Measurements from ENCODE around the gene RIBC2. TPM values are rescaled to one million over a fixed set of nuclear protein-coding genes. Genes with fewer than 3 reads are reported as not detected.

The RIBC2 gene
- total and polyA plus RNA-seq, 9 of the 15 experiments (the other 6 are each of a cell fraction or from before 2014, with no cell fraction given): not detected

GRCh38 chr22:45423524-45423923 lies 10.0 kb downstream of the RIBC2 start:
- intact Hi-C loops (cut with micrococcal nuclease) (no loop called here), in situ Hi-C loops (cut with MboI) (no loop called here)
- ATAC-seq (no peak), DNase-seq (ENCODE audit: extremely low read depth in 1 of 4, low spot score in 3 of 4) (no peak), FAIRE-seq (no peak)
- Histone ChIP-seq H3K4me2 (ENCODE audit: insufficient read depth, low read length) (no peak overlapping the region), H3K27ac (ENCODE audit: extremely low read depth, low read depth, low read length) (no peak overlapping the region), H3K4me1 (replicated peaks in 1 of 2; ENCODE audit: control insufficient read depth in 2 of 2, insufficient read depth in 2 of 2, low read length in 2 of 2) (no peaks in the 10 kb centered on the region), H2AFZ (ENCODE audit: low read depth, low read length) (no peak overlapping the region), H3K9me3 (replicated peaks; ENCODE audit: control insufficient read depth, insufficient read depth, low read depth, low read length) (no peaks in the 10 kb centered on the region), H3K79me2 (ENCODE audit: control insufficient read depth, insufficient read depth, low read length) (no peaks in the 10 kb centered on the region), H3K9me1 (ENCODE audit: control insufficient read depth, insufficient read depth, low read length) (no peaks in the 10 kb centered on the region), H3K27me3 (ENCODE audit: control insufficient read depth in 2 of 2, insufficient read depth in 2 of 2, low read length in 2 of 2) (peaks cover 9 to 40% of the 10 kb centered on the region in 2 experiments; a peak in 4 of 5 replicates), H3K36me3 (ENCODE audit: control insufficient read depth, insufficient read depth, low read length) (no peaks in the 10 kb centered on the region), H4K20me1 (replicated peaks; ENCODE audit: control insufficient read depth, insufficient read depth, low read length) (no peaks in the 10 kb centered on the region), H3K9ac (ENCODE audit: insufficient read depth in 1 of 2, low read depth in 2 of 2, low read length in 2 of 2) (no peak overlapping the region), H3K4me3 (no peak overlapping the region)
- POLR2A ChIA-PET: no interaction called here
- 0% methylated on average over 3 of the region's 4 CpGs for WGBS (ENCODE audit: insufficient coverage, low coverage, missing lambda C conversion rate)
- BruUV-seq (replicated peaks): no TSS peak
- CTCF ChIA-PET (ENCODE audit: low intra/inter-chr PET ratio): no interaction called here
- no peak for TF ChIP-seq PRPF4 (IDR thresholded peaks at IDR 0.05; ENCODE audit: insufficient read depth, low read depth, low read length, poor library complexity, severe bottlenecking)
- no peak for TF ChIP-seq ESRRA (IDR thresholded peaks at IDR 0.05; ENCODE audit: borderline replicate concordance, low read depth)
- no peak for TF ChIP-seq ZBTB34 (CRISPR knock-in tag; IDR thresholded peaks at IDR 0.05)
- no peak for TF ChIP-seq ZNF232 (CRISPR knock-in tag; IDR thresholded peaks at IDR 0.05)
- TF ChIP-seq MEF2D (tag; conservative IDR thresholded peaks at IDR 0.05; ENCODE audit: low read depth): no peak
- TF ChIP-seq SRSF9 (IDR thresholded peaks at IDR 0.05; ENCODE audit: borderline replicate concordance, low read depth, low read length): no peak
- TF ChIP-seq ZBTB40 (IDR thresholded peaks at IDR 0.05): no peak
- no peak for TF ChIP-seq ZBTB40 (CRISPR knock-in tag; IDR thresholded peaks at IDR 0.05)
- no peak for TF ChIP-seq PHB (CRISPR knock-in tag; IDR thresholded peaks at IDR 0.05)
- no peak for TF ChIP-seq PML (IDR thresholded peaks at IDR 0.05; ENCODE audit: low read length)
- no peak for TF ChIP-seq XRCC4 (IDR thresholded peaks at IDR 0.05; ENCODE audit: extremely low read depth, insufficient read depth, insufficient read length)
- no peak for TF ChIP-seq MCM3 (IDR thresholded peaks at IDR 0.05)
- no peak for TF ChIP-seq GMEB1 (CRISPR knock-in tag; IDR thresholded peaks at IDR 0.05)
